Measurements from ENCODE around the gene NUP214. TPM values are rescaled to one million over a fixed set of nuclear protein-coding genes. Genes with fewer than 3 reads are reported as not detected.

NUP214 gene
- total and polyA plus RNA-seq, 2 of the 4 experiments (the other 2 are of a cell fraction) = 7.9 to 13.4 TPM

GRCh38 chr9:131094015-131094414 is 31.4 kb upstream of the NUP214 start:
- POLR2A ChIA-PET (ENCODE audit: unreplicated experiment) = no interaction called here
- WGBS, 2 experiments (ENCODE audit: extremely low coverage in 2 of 2, insufficient read length in 1 of 2) = no CpG with 5 or more reads among the region's 5 CpGs
- dilution Hi-C loops (cut with HindIII; ENCODE audit: low sequenced_read_pairs, unreplicated experiment) (no loop called here), in situ Hi-C loops (cut with MboI; ENCODE audit: low sequenced_read_pairs) (no loop called here), intact Hi-C loops (cut with micrococcal nuclease) (no loop called here)
- H2BK5ac ChIP-seq (ENCODE audit: low read depth, low read length, poor library complexity, severe bottlenecking) = no peak overlapping the region
- H3K79me1 ChIP-seq (ENCODE audit: low read depth in 1 of 2, low read length in 2 of 2) = no peaks in the 10 kb centered on the region
- H2AFZ ChIP-seq (replicated peaks; ENCODE audit: low read length, poor library complexity) = peak overlapping the region; percentile 8
- H3K36me3 ChIP-seq (ENCODE audit: control insufficient read depth, insufficient read depth, low read length) = no peaks in the 10 kb centered on the region
- H3K27ac ChIP-seq (ENCODE audit: insufficient read depth, low read length) = no peak overlapping the region
- H3K4me3 ChIP-seq (ENCODE audit: insufficient read depth, low read depth, low read length) = no peak overlapping the region
- no peak for ATAC-seq (ENCODE audit: low read depth)
- H2BK15ac ChIP-seq (ENCODE audit: low read depth, low read length) = no peak overlapping the region
- H3K23ac ChIP-seq (ENCODE audit: low read depth, low read length) = no peak overlapping the region
- no peak overlapping the region for H4K91ac ChIP-seq (ENCODE audit: insufficient read depth, low read depth, low read length)
- H3K27me3 ChIP-seq (ENCODE audit: control insufficient read depth, insufficient read depth, low read length) = peaks cover 60% of the 10 kb centered on the region
- no peak overlapping the region for H2BK20ac ChIP-seq (ENCODE audit: low read depth, low read length)
- no peak overlapping the region for H3K4ac ChIP-seq (ENCODE audit: low read depth, low read length)
- BruUV-seq (replicated peaks) = no TSS peak
- no peaks in the 10 kb centered on the region for H3K9me1 ChIP-seq (ENCODE audit: insufficient read depth, low read length)
- no peak overlapping the region for H4K8ac ChIP-seq (ENCODE audit: low read depth in 2 of 2, low read length in 2 of 2)
- no peaks in the 10 kb centered on the region; the same call in 1 of the 2 replicates for H3K4me1 ChIP-seq (ENCODE audit: control insufficient read depth, insufficient read depth, low read length)
- no peak overlapping the region for H2BK120ac ChIP-seq (ENCODE audit: low read depth, low read length)
- no peak overlapping the region for H3K14ac ChIP-seq (replicated peaks; ENCODE audit: low read depth, low read length)
- TF ChIP-seq POLR2A (IDR thresholded peaks at IDR 0.05; ENCODE audit: low read depth, low read length) (no peak), FOS (IDR thresholded peaks at IDR 0.05; ENCODE audit: low read depth, low read length) (no peak), BHLHE40 (IDR thresholded peaks at IDR 0.05; ENCODE audit: low read depth, low read length) (no peak), MAFK (IDR thresholded peaks at IDR 0.05; ENCODE audit: low read depth, low read length) (no peak), CHD1 (IDR thresholded peaks at IDR 0.05; ENCODE audit: low read depth, low read length) (no peak), RCOR1 (IDR thresholded peaks at IDR 0.05; ENCODE audit: insufficient replicate concordance, low read length) (no peak), RAD21 (IDR thresholded peaks at IDR 0.05; ENCODE audit: low read length) (no peak), CTCF (conservative IDR thresholded peaks at IDR 0.05; ENCODE audit: low read depth, low read length) (no peak), ELK1 (IDR thresholded peaks at IDR 0.05; ENCODE audit: borderline replicate concordance, low read depth, low read length) (no peak), MXI1 (IDR thresholded peaks at IDR 0.05; ENCODE audit: borderline replicate concordance, low read depth, low read length) (no peak), USF2 (IDR thresholded peaks at IDR 0.05; ENCODE audit: low read depth, low read length) (no peak)
- CTCF ChIA-PET = no interaction called here
- H3K18ac ChIP-seq (ENCODE audit: low read depth, low read length) = no peak overlapping the region
- H3K9me3 ChIP-seq (ENCODE audit: control insufficient read depth, insufficient read depth, low read length) = 0 out of 2 replicates have a peak, but pooled peaks cover 2% of the 10 kb centered on the region
- H4K20me1 ChIP-seq (ENCODE audit: insufficient read depth, low read length) = no peaks in the 10 kb centered on the region
- H2AK5ac ChIP-seq (ENCODE audit: low read depth, low read length) = no peak overlapping the region
- H3K4me2 ChIP-seq (ENCODE audit: low read depth, low read length) = no peak overlapping the region
- H3K9ac ChIP-seq (ENCODE audit: low read depth, low read length) = no peak overlapping the region
- H3K56ac ChIP-seq (ENCODE audit: extremely low read depth, insufficient read depth, low read length) = no peak overlapping the region
- no peak overlapping the region for H4K5ac ChIP-seq (ENCODE audit: low read depth, low read length)
- no peak for DNase-seq
- no peak overlapping the region for H2AK9ac ChIP-seq (replicated peaks; ENCODE audit: low read depth, low read length, poor library complexity)
